Inferior parietal cortex (tissue), 1 donor: ENCODE data around the gene KIAA1217.

Experiments
- DNase-seq: peaks from one replicate; pipeline ENCODE4 v3.0.0-alpha.2; 2016; ENCODE audit errors: extremely low spot score

KIAA1217 gene

GRCh38 chr10:24367688-24368087 is 158.8 kb downstream of the KIAA1217 start:
- DNase-seq: no peak

GRCh38 chr10:24370877-24371276 is 161.9 kb downstream of the KIAA1217 start:
- DNase-seq: no peak

- DNase-seq: no peak
Observed at GRCh38 chr10:24371396-24371795, 162.5 kb downstream of the KIAA1217 start.

- DNase-seq: no peak
Observed at GRCh38 chr10:24374134-24374915, 165.4 kb downstream of the KIAA1217 start.

GRCh38 chr10:24375510-24375909 is 166.6 kb downstream of the KIAA1217 start:
- DNase-seq: no peak

GRCh38 chr10:24376731-24377130 is 167.8 kb downstream of the KIAA1217 start:
- DNase-seq: no peak

GRCh38 chr10:24378126-24378920 is 169.4 kb downstream of the KIAA1217 start:
- no peak for DNase-seq

- DNase-seq: no peak
Observed at GRCh38 chr10:24381235-24382010, 172.5 kb downstream of the KIAA1217 start.

GRCh38 chr10:24382045-24382444 is 173.1 kb downstream of the KIAA1217 start:
- no peak for DNase-seq

GRCh38 chr10:24382596-24382978 is 173.6 kb downstream of the KIAA1217 start:
- DNase-seq: no peak

GRCh38 chr10:24382979-24383663 is 174.2 kb downstream of the KIAA1217 start:
- DNase-seq: no peak

GRCh38 chr10:24383681-24384106 is 174.8 kb downstream of the KIAA1217 start:
- DNase-seq: no peak

GRCh38 chr10:24384954-24385353 is 176.0 kb downstream of the KIAA1217 start:
- no peak for DNase-seq

GRCh38 chr10:24385776-24386175 is 176.8 kb downstream of the KIAA1217 start:
- no peak for DNase-seq

GRCh38 chr10:24390146-24390700 is 181.3 kb downstream of the KIAA1217 start:
- DNase-seq: no peak

GRCh38 chr10:24390746-24391145 is 181.8 kb downstream of the KIAA1217 start:
- DNase-seq: no peak

- no peak for DNase-seq
Observed at GRCh38 chr10:24393201-24393600, 184.3 kb downstream of the KIAA1217 start.

- DNase-seq: no peak
Observed at GRCh38 chr10:24394461-24395190, 185.7 kb downstream of the KIAA1217 start.

- no peak for DNase-seq
Observed at GRCh38 chr10:24396396-24396795, 187.5 kb downstream of the KIAA1217 start.

GRCh38 chr10:24397662-24398061 is 188.7 kb downstream of the KIAA1217 start:
- no peak for DNase-seq

- no peak for DNase-seq
Observed at GRCh38 chr10:24404567-24404966, 195.6 kb downstream of the KIAA1217 start.
